NT2/D1 (cell line): ENCODE measurements around the gene CARD11.

ENCODE experiments used
- DNase-seq: peaks from one replicate; pipeline ENCODE4 v3.0.0-alpha.2; 2011; ENCODE audit warnings: low read depth, low spot score
- H3K27me3 ChIP-seq: 2 replicates; pipeline ENCODE4 v1.6.0; 2011; ENCODE audit warnings: mild to moderate bottlenecking; ENCODE audit not compliant: insufficient read length, insufficient read depth
- H3K36me3 ChIP-seq: 2 replicates; pipeline ENCODE4 v1.6.1; 2011; ENCODE audit warnings: mild to moderate bottlenecking, low read length, mixed read lengths; ENCODE audit not compliant: insufficient read depth, insufficient read length
- H3K4me1 ChIP-seq: 2 replicates; pipeline ENCODE4 v1.5.1; 2011; ENCODE audit not compliant: insufficient read depth, insufficient read length
- H3K4me3 ChIP-seq: 2 replicates; pipeline ENCODE4 v1.5.1; 2011; ENCODE audit warnings: low read depth; ENCODE audit not compliant: insufficient read length
- H3K9ac ChIP-seq: 2 replicates; pipeline ENCODE4 v1.6.0; 2011; ENCODE audit warnings: low read depth; ENCODE audit not compliant: insufficient read length
- H3K9me3 ChIP-seq: 2 replicates; pipeline ENCODE4 v1.5.1; 2011; ENCODE audit warnings: mild to moderate bottlenecking, low read length; ENCODE audit not compliant: insufficient read depth
- SUZ12 ChIP-seq: IDR thresholded peaks from 2 replicates; pipeline ENCODE4 v1.6.1; 2011; ENCODE audit not compliant: insufficient read length, insufficient read depth; ENCODE audit errors: extremely low read depth
- YY1 ChIP-seq: IDR thresholded peaks from 2 replicates; pipeline ENCODE4 v1.6.1; 2011; ENCODE audit not compliant: insufficient read length, insufficient read depth
- ZNF274 ChIP-seq: IDR thresholded peaks from 2 replicates; pipeline ENCODE4 v1.6.1; 2011; ENCODE audit warnings: mild to moderate bottlenecking, low read depth, low read length

Gene CARD11

DNA sequence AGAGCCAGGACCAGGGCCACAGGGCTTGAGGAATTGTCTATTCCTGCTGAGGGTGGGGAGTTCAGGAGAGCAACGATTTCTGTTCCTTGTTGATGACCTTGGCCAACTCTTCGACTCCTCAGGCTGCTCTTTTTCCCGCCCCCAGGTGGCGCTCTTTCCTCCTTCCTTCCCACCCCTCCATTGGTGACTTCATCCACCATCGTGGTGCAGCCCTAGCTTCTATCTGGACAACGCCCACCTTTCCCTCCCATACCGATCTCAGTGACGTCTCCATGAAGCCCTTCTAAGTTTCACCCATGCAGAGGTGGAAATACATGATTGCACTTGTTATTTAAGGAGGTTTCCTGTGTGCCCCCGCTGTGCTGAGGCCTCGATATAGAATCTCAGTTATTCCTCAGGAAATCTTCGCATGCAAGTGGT is 22.1 kb upstream of the CARD11 start:
- H3K9me3 ChIP-seq = 0 out of 2 replicates have a peak, but pooled peaks cover 3% of the 10 kb centered on the region
- no peak overlapping the region for H3K9ac ChIP-seq
- H3K4me1 ChIP-seq = no peaks in the 10 kb centered on the region
- H3K4me3 ChIP-seq = no peak overlapping the region
- no peaks in the 10 kb centered on the region for H3K36me3 ChIP-seq
- TF ChIP-seq YY1 (no peak), SUZ12 (no peak), ZNF274 (no peak)
- DNase-seq = peak; percentile 79
- H3K27me3 ChIP-seq = no peaks in the 10 kb centered on the region

DNA sequence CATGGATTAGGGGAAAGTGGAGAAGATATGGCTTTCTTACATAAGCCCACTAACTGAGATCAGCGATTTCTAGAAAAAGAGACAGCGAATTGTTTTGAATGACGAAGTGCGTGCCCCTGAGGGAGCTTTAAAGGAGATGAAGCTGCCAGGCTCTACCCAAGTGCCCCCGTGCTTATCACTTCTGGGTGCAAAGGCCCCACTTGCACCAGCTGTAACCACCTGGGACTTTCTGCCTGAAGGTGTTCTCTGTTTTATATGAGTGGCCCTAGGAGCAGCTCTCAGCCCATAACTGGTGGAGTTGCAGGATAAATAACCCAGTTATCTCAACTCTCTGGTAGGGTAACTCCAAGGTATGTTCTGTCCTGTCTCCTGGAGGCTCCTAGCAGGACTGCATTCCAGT is 20.4 kb upstream of the CARD11 start:
- no peaks in the 10 kb centered on the region for H3K4me1 ChIP-seq
- no peak overlapping the region for H3K4me3 ChIP-seq
- DNase-seq = no peak
- no peak for TF ChIP-seq YY1
- no peak for TF ChIP-seq SUZ12
- TF ChIP-seq ZNF274 = no peak
- H3K27me3 ChIP-seq = no peaks in the 10 kb centered on the region
- H3K9me3 ChIP-seq = no peaks in the 10 kb centered on the region
- H3K36me3 ChIP-seq = no peaks in the 10 kb centered on the region
- no peak overlapping the region for H3K9ac ChIP-seq

DNA sequence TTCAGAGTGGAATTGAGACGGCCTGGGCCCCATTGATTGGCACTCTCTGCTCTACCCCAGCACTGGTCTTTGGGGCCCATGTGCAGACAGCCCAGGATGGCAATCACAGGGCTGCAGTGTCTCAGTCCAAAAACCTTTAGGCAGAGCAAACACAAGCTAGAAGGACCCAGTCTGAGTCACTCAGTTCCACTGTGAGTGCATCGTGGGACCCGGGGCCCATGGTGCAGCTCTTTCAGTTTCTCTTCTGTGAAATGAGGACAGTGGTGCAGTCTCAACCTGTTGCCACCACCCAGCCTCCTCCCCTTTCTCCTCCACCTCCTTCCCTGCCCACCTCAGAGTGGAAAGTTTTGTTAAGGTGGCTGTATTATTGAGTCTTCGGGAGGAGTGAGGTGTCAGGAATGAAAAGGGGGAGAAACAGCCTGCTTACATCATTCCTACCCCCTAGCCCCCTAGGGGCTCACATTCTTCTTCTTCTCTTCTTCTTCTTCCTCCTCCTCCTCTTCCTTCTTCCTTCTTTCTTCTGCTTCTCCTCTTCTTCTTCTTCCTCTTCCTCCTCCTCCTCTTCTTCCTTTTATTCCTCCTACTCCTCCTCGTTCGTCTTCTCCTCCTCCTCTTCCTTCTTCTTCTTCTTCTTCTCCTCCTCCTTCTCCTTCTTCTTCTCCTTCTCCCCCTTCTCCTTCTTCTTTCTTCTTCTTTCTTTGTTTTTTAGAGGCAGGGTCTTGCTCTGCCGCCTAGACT is 19.5 kb upstream of the CARD11 start:
- Histone ChIP-seq H3K36me3 (no peaks in the 10 kb centered on the region), H3K9ac (no peak overlapping the region), H3K4me1 (no peaks in the 10 kb centered on the region), H3K9me3 (no peaks in the 10 kb centered on the region), H3K27me3 (no peaks in the 10 kb centered on the region), H3K4me3 (no peak overlapping the region)
- no peak for DNase-seq
- no peak for TF ChIP-seq ZNF274

DNA sequence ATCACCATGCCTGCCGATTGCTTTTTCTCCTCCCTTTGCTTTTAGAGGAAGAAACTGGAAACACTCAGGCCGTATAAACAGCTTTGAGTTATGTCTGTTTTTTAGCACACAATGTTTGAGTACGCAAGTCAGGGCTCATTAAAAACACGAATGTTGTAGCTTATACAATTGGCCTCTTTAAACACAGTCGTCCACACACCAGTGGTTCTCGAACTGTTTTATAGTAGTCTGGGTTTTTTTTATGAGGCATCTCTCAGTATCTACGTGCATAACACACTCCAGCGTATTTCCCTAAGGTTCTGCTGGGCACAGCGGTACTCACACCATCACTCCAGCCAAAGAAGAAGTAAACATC is 13.4 kb upstream of the CARD11 start:
- peaks cover 5% of the 10 kb centered on the region; the same call in 1 of the 2 replicates for H3K9me3 ChIP-seq
- no peaks in the 10 kb centered on the region for H3K36me3 ChIP-seq
- H3K4me1 ChIP-seq = peaks cover 3% of the 10 kb centered on the region
- H3K27me3 ChIP-seq = no peaks in the 10 kb centered on the region
- H3K4me3 ChIP-seq = no peak overlapping the region
- DNase-seq = no peak
- H3K9ac ChIP-seq = no peak overlapping the region
- no peak for TF ChIP-seq SUZ12
- TF ChIP-seq YY1 = no peak
- no peak for TF ChIP-seq ZNF274

DNA sequence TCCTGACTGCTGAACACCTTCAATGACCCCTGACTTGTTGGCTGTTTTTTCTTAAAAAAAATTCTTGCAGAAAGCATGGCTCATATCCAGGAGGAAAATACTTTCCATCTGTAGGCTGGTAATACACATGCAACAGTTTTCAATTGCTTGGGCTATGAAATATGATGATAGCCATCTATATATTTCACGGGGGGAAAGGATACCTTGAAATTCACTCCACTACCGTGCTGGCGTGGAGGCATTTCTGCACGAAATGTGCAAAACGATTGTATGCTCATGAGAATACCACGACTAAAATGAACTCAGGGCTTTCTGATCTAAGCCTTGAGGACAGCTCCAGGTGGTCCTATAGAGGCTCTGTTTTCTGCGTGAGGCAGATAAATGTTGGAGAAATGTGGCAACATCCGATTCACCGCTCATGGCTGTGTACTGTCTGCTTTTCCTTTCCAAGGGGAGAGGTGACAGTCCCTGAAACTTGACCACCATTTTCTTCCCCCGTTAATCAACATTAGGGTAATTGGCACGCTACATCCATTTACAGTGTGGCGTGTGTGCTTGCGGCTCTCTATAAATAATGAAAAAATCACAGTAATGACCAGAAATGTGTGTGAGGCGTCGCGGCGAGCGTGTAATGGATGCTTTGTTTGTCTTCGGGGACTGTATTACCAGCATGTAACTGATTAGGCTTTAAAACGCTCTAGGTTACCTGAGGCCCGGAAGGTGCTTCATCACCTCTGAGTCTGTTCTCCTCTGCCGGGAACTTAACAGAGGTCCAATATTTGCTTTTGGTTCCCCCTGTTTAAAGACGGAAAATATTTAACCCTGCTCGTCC is 12.8 kb upstream of the CARD11 start:
- TF ChIP-seq YY1 (no peak), SUZ12 (no peak)
- DNase-seq = no peak
- Histone ChIP-seq H3K27me3 (no peaks in the 10 kb centered on the region), H3K9ac (no peak overlapping the region), H3K36me3 (no peaks in the 10 kb centered on the region), H3K9me3 (peaks cover 10% of the 10 kb centered on the region; the same call in 1 of the 2 replicates), H3K4me1 (peaks cover 3% of the 10 kb centered on the region), H3K4me3 (no peak overlapping the region)

DNA sequence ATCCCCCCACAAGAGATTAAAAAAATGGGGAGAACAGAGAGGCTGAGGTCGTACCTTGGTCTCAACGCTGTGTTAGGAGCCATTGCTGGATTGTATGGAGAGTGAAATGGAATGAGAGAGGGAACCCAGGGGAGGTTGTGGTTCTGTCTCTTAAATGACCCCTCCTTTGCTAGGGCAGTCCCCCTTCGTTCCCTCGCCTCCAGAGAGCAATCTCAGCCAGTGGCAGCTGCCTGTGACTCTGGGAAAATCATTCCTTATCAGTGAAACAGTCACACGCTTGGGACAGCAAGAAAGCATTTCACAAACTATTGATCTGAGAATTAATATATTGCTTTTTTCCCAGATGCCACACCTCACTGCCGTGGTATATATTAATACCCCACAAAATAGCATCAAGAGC is 12.0 kb upstream of the CARD11 start:
- Histone ChIP-seq H3K27me3 (no peaks in the 10 kb centered on the region), H3K4me1 (peaks cover 3% of the 10 kb centered on the region), H3K4me3 (no peak overlapping the region), H3K9ac (no peak overlapping the region), H3K36me3 (no peaks in the 10 kb centered on the region), H3K9me3 (peaks cover 11% of the 10 kb centered on the region; the same call in 1 of the 2 replicates)
- no peak for DNase-seq
- TF ChIP-seq ZNF274 (no peak), SUZ12 (no peak), YY1 (no peak)

DNA sequence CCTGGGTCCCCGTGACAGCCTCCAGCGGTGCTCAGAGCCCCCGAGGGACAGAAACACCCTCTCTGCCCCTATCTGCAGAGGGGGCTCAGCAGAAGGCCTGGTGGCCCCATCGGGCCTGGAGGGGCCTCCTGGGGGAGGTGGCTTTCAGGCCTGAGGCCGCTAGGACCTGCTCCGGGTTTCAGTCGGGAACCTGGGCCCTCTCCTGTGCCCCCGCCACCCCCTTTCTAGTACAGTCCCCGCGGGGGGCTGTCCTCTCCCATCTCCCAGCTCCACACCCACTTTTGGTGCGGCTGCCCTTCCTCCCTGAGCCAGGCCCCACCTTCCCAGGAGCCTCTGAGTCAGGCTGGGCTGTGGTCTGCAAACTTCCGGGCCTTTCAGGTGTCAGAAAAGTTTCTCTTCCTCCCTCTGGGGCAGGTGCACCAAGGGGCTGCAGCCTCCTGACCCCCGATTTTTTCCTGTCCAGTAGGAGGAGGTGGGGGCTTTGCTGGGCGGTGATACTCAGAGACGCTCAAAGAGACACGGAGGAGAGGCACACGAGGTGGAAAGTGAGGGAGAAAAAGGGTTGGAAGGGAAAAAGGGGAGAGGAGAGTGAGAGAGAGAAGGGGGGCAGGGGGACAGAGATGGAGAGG is 692 bp downstream of the CARD11 start:
- no peak for DNase-seq
- H3K4me3 ChIP-seq = peak overlapping the region; percentile 46
- H3K9ac ChIP-seq = peak overlapping the region; percentile 67

More for the DNA sequence above, 692 bp downstream of the CARD11 start:
- no peaks in the 10 kb centered on the region for H3K9me3 ChIP-seq
- no peaks in the 10 kb centered on the region for H3K27me3 ChIP-seq
- H3K4me1 ChIP-seq = peaks cover 3% of the 10 kb centered on the region
- H3K36me3 ChIP-seq = no peaks in the 10 kb centered on the region
- TF ChIP-seq SUZ12 = no peak
- no peak for TF ChIP-seq ZNF274
- TF ChIP-seq YY1 = no peak
